ENCODE data around the gene PLCH1.

DNA sequence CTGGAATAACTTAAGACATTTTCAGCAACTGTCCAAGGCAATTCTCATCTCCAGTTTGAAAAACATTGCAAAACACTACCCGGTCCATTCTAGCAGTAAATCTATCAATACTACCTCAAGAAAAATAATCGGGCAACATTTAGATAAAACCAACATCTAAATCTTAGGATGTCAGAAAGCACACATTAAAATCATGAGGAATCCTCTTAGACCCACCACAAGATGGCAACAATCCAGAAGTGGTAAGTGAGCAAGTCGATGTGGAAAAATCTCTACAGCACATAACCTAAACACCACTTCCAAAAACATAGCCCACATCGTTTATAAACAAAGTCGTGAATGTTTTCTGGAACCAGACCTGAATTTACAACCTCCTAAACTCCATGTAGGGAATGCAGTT lies 5.7 kb downstream of the PLCH1 start:
- TF ChIP-seq, protein P1, sequence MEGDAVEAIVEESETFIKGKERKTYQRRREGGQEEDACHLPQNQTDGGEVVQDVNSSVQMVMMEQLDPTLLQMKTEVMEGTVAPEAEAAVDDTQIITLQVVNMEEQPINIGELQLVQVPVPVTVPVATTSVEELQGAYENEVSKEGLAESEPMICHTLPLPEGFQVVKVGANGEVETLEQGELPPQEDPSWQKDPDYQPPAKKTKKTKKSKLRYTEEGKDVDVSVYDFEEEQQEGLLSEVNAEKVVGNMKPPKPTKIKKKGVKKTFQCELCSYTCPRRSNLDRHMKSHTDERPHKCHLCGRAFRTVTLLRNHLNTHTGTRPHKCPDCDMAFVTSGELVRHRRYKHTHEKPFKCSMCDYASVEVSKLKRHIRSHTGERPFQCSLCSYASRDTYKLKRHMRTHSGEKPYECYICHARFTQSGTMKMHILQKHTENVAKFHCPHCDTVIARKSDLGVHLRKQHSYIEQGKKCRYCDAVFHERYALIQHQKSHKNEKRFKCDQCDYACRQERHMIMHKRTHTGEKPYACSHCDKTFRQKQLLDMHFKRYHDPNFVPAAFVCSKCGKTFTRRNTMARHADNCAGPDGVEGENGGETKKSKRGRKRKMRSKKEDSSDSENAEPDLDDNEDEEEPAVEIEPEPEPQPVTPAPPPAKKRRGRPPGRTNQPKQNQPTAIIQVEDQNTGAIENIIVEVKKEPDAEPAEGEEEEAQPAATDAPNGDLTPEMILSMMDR (IDR thresholded peaks at IDR 0.05), result no peak
- no peak for TF ChIP-seq USF2 (CRISPR knock-in tag; IDR thresholded peaks at IDR 0.05)
- no peak for TF ChIP-seq ZNF317 (CRISPR knock-in tag; IDR thresholded peaks at IDR 0.05; ENCODE audit: borderline replicate concordance, low read depth)
- no peak for TF ChIP-seq ATF1 (CRISPR knock-in tag; IDR thresholded peaks at IDR 0.05)
- TF ChIP-seq SMAD3 (CRISPR knock-in tag; IDR thresholded peaks at IDR 0.05; ENCODE audit: borderline replicate concordance), result no peak
- no peak for TF ChIP-seq ATF6 (CRISPR knock-in tag; IDR thresholded peaks at IDR 0.05)
- no peak for TF ChIP-seq JAZF1 (CRISPR knock-in tag; IDR thresholded peaks at IDR 0.05)
- TF ChIP-seq, protein P2, sequence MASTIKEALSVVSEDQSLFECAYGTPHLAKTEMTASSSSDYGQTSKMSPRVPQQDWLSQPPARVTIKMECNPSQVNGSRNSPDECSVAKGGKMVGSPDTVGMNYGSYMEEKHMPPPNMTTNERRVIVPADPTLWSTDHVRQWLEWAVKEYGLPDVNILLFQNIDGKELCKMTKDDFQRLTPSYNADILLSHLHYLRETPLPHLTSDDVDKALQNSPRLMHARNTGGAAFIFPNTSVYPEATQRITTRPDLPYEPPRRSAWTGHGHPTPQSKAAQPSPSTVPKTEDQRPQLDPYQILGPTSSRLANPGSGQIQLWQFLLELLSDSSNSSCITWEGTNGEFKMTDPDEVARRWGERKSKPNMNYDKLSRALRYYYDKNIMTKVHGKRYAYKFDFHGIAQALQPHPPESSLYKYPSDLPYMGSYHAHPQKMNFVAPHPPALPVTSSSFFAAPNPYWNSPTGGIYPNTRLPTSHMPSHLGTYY (CRISPR knock-in tag; IDR thresholded peaks at IDR 0.05), result no peak
- no peak for TF ChIP-seq IRF2 (CRISPR knock-in tag; IDR thresholded peaks at IDR 0.05; ENCODE audit: borderline replicate concordance, low read depth)
- no peak for TF ChIP-seq ZNF219 (CRISPR knock-in tag; IDR thresholded peaks at IDR 0.05; ENCODE audit: borderline replicate concordance)
